Activated effector memory CD4-positive, alpha-beta T cell treated with anti-CD3 and anti-CD28 coated beads, Interleukin-2, amount 50 U/mL, for 16 hours (primary cell): ENCODE measurements around the gene SENP7.
"Not testable (repeated sequence)": the region's sequence is repeated elsewhere in the genome, so short reads cannot be mapped to it uniquely, and the experiment has no call there.

Source experiments
- DNase-seq: peaks from one replicate; pipeline ENCODE4 v3.0.0-alpha.2; 2020

Gene SENP7

GRCh38 chr3:101312545-101312944 lies 200.5 kb downstream of the SENP7 start:
- DNase-seq: no peak

- no peak for DNase-seq
Observed at GRCh38 chr3:101311676-101312075, 201.3 kb downstream of the SENP7 start.

- no peak for DNase-seq
Observed at GRCh38 chr3:101310978-101311375, 202.0 kb downstream of the SENP7 start.

GRCh38 chr3:101308147-101308772 lies 204.8 kb downstream of the SENP7 start:
- DNase-seq: not testable (repeated sequence)

GRCh38 chr3:101303836-101304235 lies 209.2 kb downstream of the SENP7 start:
- no peak for DNase-seq

- no peak for DNase-seq
Observed at GRCh38 chr3:101303089-101303731, 209.8 kb downstream of the SENP7 start.

- no peak for DNase-seq
Observed at GRCh38 chr3:101300073-101300472, 212.9 kb downstream of the SENP7 start.

GRCh38 chr3:101292027-101292426 lies 221.0 kb downstream of the SENP7 start:
- no peak for DNase-seq

GRCh38 chr3:101288294-101288693 lies 224.7 kb downstream of the SENP7 start:
- DNase-seq: no peak

- DNase-seq: no peak
Observed at GRCh38 chr3:101284757-101285156, 228.3 kb downstream of the SENP7 start.

GRCh38 chr3:101281521-101282030 lies 231.4 kb downstream of the SENP7 start:
- no peak for DNase-seq

- DNase-seq: no peak
Observed at GRCh38 chr3:101279765-101280385, 233.1 kb downstream of the SENP7 start.

GRCh38 chr3:101279162-101279561 lies 233.8 kb downstream of the SENP7 start:
- DNase-seq: no peak

GRCh38 chr3:101278727-101279126 lies 234.3 kb downstream of the SENP7 start:
- no peak for DNase-seq
